Raji (cell line): Measurements from ENCODE around the gene POLE2.

Experiments used
- POLR2A ChIP-seq: IDR thresholded peaks from 2 replicates; pipeline ENCODE4 v1.6.1; 2011; ENCODE audit warnings: low read depth, low read length, control low read depth; ENCODE audit not compliant: insufficient read depth

Gene POLE2, protein sequence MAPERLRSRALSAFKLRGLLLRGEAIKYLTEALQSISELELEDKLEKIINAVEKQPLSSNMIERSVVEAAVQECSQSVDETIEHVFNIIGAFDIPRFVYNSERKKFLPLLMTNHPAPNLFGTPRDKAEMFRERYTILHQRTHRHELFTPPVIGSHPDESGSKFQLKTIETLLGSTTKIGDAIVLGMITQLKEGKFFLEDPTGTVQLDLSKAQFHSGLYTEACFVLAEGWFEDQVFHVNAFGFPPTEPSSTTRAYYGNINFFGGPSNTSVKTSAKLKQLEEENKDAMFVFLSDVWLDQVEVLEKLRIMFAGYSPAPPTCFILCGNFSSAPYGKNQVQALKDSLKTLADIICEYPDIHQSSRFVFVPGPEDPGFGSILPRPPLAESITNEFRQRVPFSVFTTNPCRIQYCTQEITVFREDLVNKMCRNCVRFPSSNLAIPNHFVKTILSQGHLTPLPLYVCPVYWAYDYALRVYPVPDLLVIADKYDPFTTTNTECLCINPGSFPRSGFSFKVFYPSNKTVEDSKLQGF

GRCh38 chr14:49687942-49688700 is at the start of gene POLE2:
Gene POLE2, minus strand, starts transcription at chr14:49688214. Its CDS starts 11 bp downstream, at chr14:49688203.
- TF ChIP-seq POLR2A = peak; percentile 84

GRCh38 chr14:49733836-49734235 is 45.8 kb upstream of the POLE2 start:
- no peak for TF ChIP-seq POLR2A

GRCh38 chr14:49732896-49733295 is 44.9 kb upstream of the POLE2 start:
- TF ChIP-seq POLR2A = no peak

GRCh38 chr14:49727171-49727570 is 39.2 kb upstream of the POLE2 start:
- no peak for TF ChIP-seq POLR2A

GRCh38 chr14:49720744-49721143 is 32.7 kb upstream of the POLE2 start:
- TF ChIP-seq POLR2A = no peak

DNA sequence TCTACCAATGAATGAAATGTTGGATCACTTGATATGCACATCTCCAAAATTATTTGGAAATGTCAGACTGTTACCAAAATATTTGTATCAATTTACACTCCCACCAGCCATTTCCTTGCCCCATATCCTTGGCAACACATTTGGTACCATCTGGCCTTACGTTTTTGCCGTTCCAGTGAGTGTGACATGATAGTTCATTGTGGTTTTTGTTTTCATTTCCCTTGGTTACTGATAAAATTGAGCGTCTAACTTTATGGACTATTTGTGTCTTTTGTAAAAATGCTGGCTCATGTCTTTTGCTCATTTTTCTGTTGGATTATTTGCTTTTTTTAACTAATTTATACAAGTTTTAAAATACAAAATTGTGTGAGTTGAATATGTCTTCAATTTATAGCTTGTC is 16.0 kb upstream of the POLE2 start:
- TF ChIP-seq POLR2A = no peak

- TF ChIP-seq POLR2A = no peak
These were observed 14.7 kb upstream of the POLE2 start for GRCh38 chr14:49702725-49703124.

GRCh38 chr14:49692811-49693734 is 5.1 kb upstream of the POLE2 start, which contains the start of gene KLHDC1:
Gene KLHDC1, plus strand, starts transcription at chr14:49693120. Its CDS starts 75 bp downstream, at chr14:49693195.
- peak; percentile 49; the same call in 1 of the 2 replicates for TF ChIP-seq POLR2A

DNA sequence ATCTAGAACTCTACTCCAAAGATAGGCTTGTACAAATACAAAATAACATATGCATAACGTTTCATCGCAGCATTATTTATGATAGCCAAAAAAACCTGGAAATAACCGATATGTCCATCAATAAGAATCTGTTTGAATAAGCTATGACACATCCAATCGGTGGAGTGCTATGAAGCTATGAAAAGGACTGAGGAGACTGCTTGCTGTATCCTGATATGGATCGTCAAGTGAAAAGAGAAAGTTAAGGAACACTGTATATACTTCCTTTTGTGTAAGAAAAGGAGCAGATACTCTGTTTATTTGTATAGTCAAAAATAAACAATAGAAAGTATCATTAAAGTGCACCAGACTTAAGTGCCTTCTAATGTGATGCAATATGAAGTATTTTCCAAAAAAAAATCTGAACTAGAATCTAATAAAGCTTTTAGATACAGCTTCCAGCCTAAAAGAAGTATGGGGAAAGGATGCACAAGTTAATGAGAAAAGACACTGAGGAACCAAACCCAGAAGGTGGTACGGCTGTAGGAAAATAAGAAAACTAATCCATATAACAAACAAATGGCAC is 4.3 kb upstream of the POLE2 start:
- no peak for TF ChIP-seq POLR2A

- no peak for TF ChIP-seq POLR2A
These were observed 3.0 kb upstream of the POLE2 start for GRCh38 chr14:49691031-49691430.

- no peak for TF ChIP-seq POLR2A
These were observed 652 bp upstream of the POLE2 start for GRCh38 chr14:49688701-49689030.

DNA sequence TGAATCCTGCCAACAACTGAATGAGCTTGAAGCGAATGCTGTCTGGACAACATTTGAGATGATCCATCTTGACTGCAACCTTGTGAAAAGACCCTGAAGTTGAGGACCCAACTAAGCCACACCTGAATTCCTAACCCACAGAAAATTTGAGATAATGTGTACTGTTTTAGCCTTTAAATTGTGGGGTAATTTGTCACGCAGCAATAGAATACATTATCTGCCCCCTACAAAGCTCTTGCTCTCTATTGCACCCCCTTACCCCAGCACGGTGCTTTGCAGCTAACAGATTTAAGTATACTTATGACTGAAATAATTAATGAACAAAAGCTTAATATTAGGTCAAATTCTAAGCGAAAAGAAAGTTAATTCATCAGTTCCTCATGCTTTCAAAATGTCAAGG is 1.6 kb downstream of the POLE2 start:
- TF ChIP-seq POLR2A = no peak

DNA sequence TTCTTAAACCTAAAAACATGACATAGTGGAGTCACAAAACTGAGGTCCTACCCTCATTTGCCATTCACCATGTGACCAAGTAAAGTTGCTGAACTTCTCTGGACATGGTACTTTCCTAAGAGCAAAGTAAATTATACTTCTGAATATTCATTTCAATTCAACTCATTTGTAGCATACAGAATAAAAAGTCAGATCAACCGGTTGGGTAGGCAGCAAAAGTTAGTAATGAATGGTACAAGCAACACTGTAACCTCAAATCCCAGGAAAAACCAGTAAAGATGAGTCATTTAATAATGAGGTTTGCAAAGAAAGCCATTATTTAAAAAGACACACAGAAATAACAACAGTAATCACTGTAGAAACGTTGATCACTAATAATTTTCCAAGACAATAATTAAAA is 8.7 kb downstream of the POLE2 start:
- TF ChIP-seq POLR2A = no peak

DNA sequence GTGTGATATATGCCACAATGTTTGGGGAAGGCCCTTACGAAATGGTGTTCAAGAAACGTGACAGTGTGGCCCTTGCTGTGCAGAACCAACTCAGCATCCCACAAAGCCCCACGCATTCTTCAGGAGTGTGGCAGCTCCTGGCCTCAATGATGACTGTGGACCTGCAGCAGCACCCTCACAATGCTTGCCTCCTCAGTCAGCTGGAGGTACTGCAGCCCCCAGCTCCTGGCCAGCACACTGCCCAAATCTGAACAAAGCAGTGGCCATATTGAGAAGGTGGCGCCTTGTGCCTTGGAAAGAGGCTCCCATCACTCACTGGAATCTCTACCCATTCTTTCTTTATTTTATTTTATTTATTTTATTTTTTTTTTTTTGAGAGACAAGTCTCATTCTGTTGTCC is 10.4 kb downstream of the POLE2 start:
- TF ChIP-seq POLR2A = no peak

DNA sequence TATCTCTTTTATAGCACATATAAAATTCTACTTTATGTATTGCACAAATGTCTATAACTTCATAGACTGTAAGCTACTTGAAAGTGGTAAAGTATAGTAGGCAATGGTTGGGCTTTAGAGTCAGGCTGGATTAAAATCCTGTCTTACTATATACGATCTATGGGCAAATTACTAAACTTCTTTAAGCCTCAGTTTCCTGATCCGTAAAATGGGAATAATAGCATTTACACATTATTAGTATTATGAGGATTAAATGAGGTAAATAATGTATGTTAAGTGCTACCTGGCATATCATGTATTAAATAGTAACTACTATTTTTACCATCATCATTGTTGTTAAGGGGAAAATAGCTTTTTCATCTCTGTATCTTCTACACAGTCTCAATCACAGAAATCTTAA is 14.4 kb downstream of the POLE2 start:
- TF ChIP-seq POLR2A = no peak
